ENCODE measurements around the gene PPP1R26.

Gene PPP1R26

GRCh38 chr9:135489188-135489906 lies 9.8 kb downstream of the PPP1R26 start:
- no peak for ATAC-seq (ENCODE audit: insufficient read depth, low read depth)
- H3K9me3 ChIP-seq (ENCODE audit: insufficient read depth, low read length, severe bottlenecking) = no peaks in the 10 kb centered on the region
- no peaks in the 10 kb centered on the region for H3K36me3 ChIP-seq (ENCODE audit: insufficient read depth, low read length)
- H3K4me2 ChIP-seq (ENCODE audit: insufficient read depth, low read length) = no peak overlapping the region
- TF ChIP-seq EZH2 (IDR thresholded peaks at IDR 0.05; ENCODE audit: borderline replicate concordance, low read depth, low read length, severe bottlenecking) = no peak
- TF ChIP-seq CTCF (IDR thresholded peaks at IDR 0.05; ENCODE audit: borderline replicate concordance, extremely low read depth, low read length, poor library complexity, severe bottlenecking) = no peak
- no peaks in the 10 kb centered on the region for H3K27me3 ChIP-seq (ENCODE audit: insufficient read depth, low read length, poor library complexity)
- no peak overlapping the region for H3K27ac ChIP-seq (ENCODE audit: low read length)
- H4K20me1 ChIP-seq (ENCODE audit: insufficient read depth, low read length) = no peaks in the 10 kb centered on the region
- H3K4me1 ChIP-seq (ENCODE audit: insufficient read depth, low read length) = no peaks in the 10 kb centered on the region
- H2AFZ ChIP-seq (ENCODE audit: low read depth, low read length) = no peak overlapping the region
- no peak overlapping the region for H3K9ac ChIP-seq (ENCODE audit: low read depth, low read length)
- no peak overlapping the region for H3K4me3 ChIP-seq (ENCODE audit: low read depth in 1 of 2, low read length in 2 of 2)
- H3K79me2 ChIP-seq (ENCODE audit: insufficient read depth, low read length) = no peaks in the 10 kb centered on the region
- no peak for DNase-seq

GRCh38 chr9:135490166-135490870 lies 10.7 kb downstream of the PPP1R26 start:
- Histone ChIP-seq H4K20me1 (ENCODE audit: insufficient read depth, low read length) (no peaks in the 10 kb centered on the region), H3K4me2 (ENCODE audit: insufficient read depth, low read length) (no peak overlapping the region), H2AFZ (ENCODE audit: low read depth, low read length) (no peak overlapping the region), H3K4me3 (ENCODE audit: low read depth in 1 of 2, low read length in 2 of 2) (no peak overlapping the region), H3K4me1 (ENCODE audit: insufficient read depth, low read length) (no peaks in the 10 kb centered on the region), H3K9me3 (ENCODE audit: insufficient read depth, low read length, severe bottlenecking) (no peaks in the 10 kb centered on the region), H3K9ac (ENCODE audit: low read depth, low read length) (no peak overlapping the region), H3K36me3 (ENCODE audit: insufficient read depth, low read length) (no peaks in the 10 kb centered on the region), H3K27ac (ENCODE audit: low read length) (no peak overlapping the region), H3K79me2 (ENCODE audit: insufficient read depth, low read length) (no peaks in the 10 kb centered on the region), H3K27me3 (ENCODE audit: insufficient read depth, low read length, poor library complexity) (peaks cover 2% of the 10 kb centered on the region)
- ATAC-seq (ENCODE audit: insufficient read depth, low read depth) (no peak), DNase-seq (no peak)
- TF ChIP-seq EZH2 (IDR thresholded peaks at IDR 0.05; ENCODE audit: borderline replicate concordance, low read depth, low read length, severe bottlenecking) (no peak), CTCF (IDR thresholded peaks at IDR 0.05; ENCODE audit: borderline replicate concordance, extremely low read depth, low read length, poor library complexity, severe bottlenecking) (no peak)

- TF ChIP-seq CTCF (IDR thresholded peaks at IDR 0.05; ENCODE audit: borderline replicate concordance, extremely low read depth, low read length, poor library complexity, severe bottlenecking) = no peak
- no peak for TF ChIP-seq EZH2 (IDR thresholded peaks at IDR 0.05; ENCODE audit: borderline replicate concordance, low read depth, low read length, severe bottlenecking)
- no peaks in the 10 kb centered on the region for H3K79me2 ChIP-seq (ENCODE audit: insufficient read depth, low read length)
- H2AFZ ChIP-seq (ENCODE audit: low read depth, low read length) = no peak overlapping the region
- no peaks in the 10 kb centered on the region for H3K4me1 ChIP-seq (ENCODE audit: insufficient read depth, low read length)
- H3K36me3 ChIP-seq (ENCODE audit: insufficient read depth, low read length) = no peaks in the 10 kb centered on the region
- H3K4me3 ChIP-seq (ENCODE audit: low read depth in 1 of 2, low read length in 2 of 2) = no peak overlapping the region
- DNase-seq = no peak
- no peak for ATAC-seq (ENCODE audit: insufficient read depth, low read depth)
- no peak overlapping the region for H3K4me2 ChIP-seq (ENCODE audit: insufficient read depth, low read length)
- no peaks in the 10 kb centered on the region for H3K9me3 ChIP-seq (ENCODE audit: insufficient read depth, low read length, severe bottlenecking)
- H4K20me1 ChIP-seq (ENCODE audit: insufficient read depth, low read length) = no peaks in the 10 kb centered on the region
- H3K27me3 ChIP-seq (ENCODE audit: insufficient read depth, low read length, poor library complexity) = peaks cover 2% of the 10 kb centered on the region
- no peak overlapping the region for H3K9ac ChIP-seq (ENCODE audit: low read depth, low read length)
- no peak overlapping the region for H3K27ac ChIP-seq (ENCODE audit: low read length)
Observed at GRCh38 chr9:135490980-135491464, 11.4 kb downstream of the PPP1R26 start.
